GM23338 (cell line): ENCODE results near the gene RNF175. TPM values are rescaled to one million over a fixed set of nuclear protein-coding genes. Genes with fewer than 3 reads are reported as not detected.

ENCODE experiments used
- ATAC-seq: fragments of 200-7000 bp; cut with Tn5 transposase; 3 replicates; pipeline ENCODE4 v1.9.1; 2020
- DNase-seq: peaks from one replicate; pipeline ENCODE4 v3.0.0-alpha.2; 2015; ENCODE audit warnings: low spot score
- H2AFZ ChIP-seq: fragments of 200-600 bp; sonication (generic); 2 replicates; pipeline ENCODE4 v1.8.0; 2016; ENCODE audit warnings: antibody characterized with exemption, mild to moderate bottlenecking, moderate library complexity
- H3F3A ChIP-seq: fragments of 200-600 bp; sonication (generic); replicated peaks from 2 replicates; pipeline ENCODE4 v1.8.0; 2017; ENCODE audit warnings: antibody characterized with exemption, mixed run types, low read depth
- H3K27ac ChIP-seq: fragments of 200-600 bp; sonication (generic); 2 replicates; pipeline ENCODE4 v1.6.1; 2016; ENCODE audit warnings: low read depth
- H3K27me3 ChIP-seq: fragments of 200-600 bp; sonication (generic); 2 replicates; pipeline ENCODE4 v1.8.0; 2016; ENCODE audit warnings: mild to moderate bottlenecking, mixed run types, moderate library complexity; ENCODE audit not compliant: insufficient read depth
- H3K36me3 ChIP-seq: fragments of 200-600 bp; sonication (generic); 2 replicates; pipeline ENCODE4 v1.8.0; 2016; ENCODE audit warnings: mild to moderate bottlenecking; ENCODE audit not compliant: insufficient read depth
- H3K4me1 ChIP-seq: fragments of 200-600 bp; sonication (generic); 2 replicates; pipeline ENCODE4 v1.8.0; 2016; ENCODE audit warnings: mild to moderate bottlenecking, moderate library complexity; ENCODE audit not compliant: insufficient read depth
- H3K4me2 ChIP-seq: fragments of 200-600 bp; sonication (generic); 2 replicates; pipeline ENCODE4 v1.7.1; 2017; ENCODE audit warnings: mixed run types
- H3K4me3 ChIP-seq: fragments of 200-600 bp; sonication (generic); 2 replicates; pipeline ENCODE4 v1.6.1; 2016; ENCODE audit warnings: mixed run types
- H3K79me2 ChIP-seq: fragments of 200-600 bp; sonication (generic); replicated peaks from 2 replicates; pipeline ENCODE4 v1.8.0; 2017; ENCODE audit warnings: mild to moderate bottlenecking; ENCODE audit not compliant: insufficient read depth
- H3K9me2 ChIP-seq: fragments of 200-600 bp; sonication (generic); 2 replicates; pipeline ENCODE4 v1.8.0; 2017; ENCODE audit not compliant: insufficient read depth
- H4K20me1 ChIP-seq: fragments of 200-600 bp; sonication (generic); replicated peaks from 2 replicates; pipeline ENCODE4 v1.8.0; 2017; ENCODE audit warnings: mild to moderate bottlenecking; ENCODE audit not compliant: insufficient read depth
- H3K27ac Mint-ChIP-seq: 2 replicates; pipeline ENCODE4 v1.8.0; 2020; ENCODE audit warnings: inconsistent platforms, mild to moderate bottlenecking, moderate library complexity, mixed read lengths
- H3K27me3 Mint-ChIP-seq: 3 replicates; pipeline ENCODE4 v1.8.0; 2022; ENCODE audit warnings: low read depth, mild to moderate bottlenecking, moderate library complexity, mixed read lengths, inconsistent platforms; ENCODE audit not compliant: insufficient read depth, poor library complexity
- H3K36me3 Mint-ChIP-seq: 3 replicates; pipeline ENCODE4 v1.8.0; 2021; ENCODE audit warnings: low read depth, mild to moderate bottlenecking, inconsistent platforms, moderate library complexity, mixed read lengths
- H3K4me1 Mint-ChIP-seq: 3 replicates; pipeline ENCODE4 v1.8.0; 2020; ENCODE audit warnings: mild to moderate bottlenecking, inconsistent platforms, mixed read lengths
- H3K4me3 Mint-ChIP-seq: 3 replicates; pipeline ENCODE4 v1.8.0; 2021; ENCODE audit warnings: moderate library complexity, mild to moderate bottlenecking, inconsistent platforms, mixed read lengths
- H3K9me3 Mint-ChIP-seq: 3 replicates; pipeline ENCODE4 v1.8.0; 2020; ENCODE audit warnings: moderate library complexity, mild to moderate bottlenecking, inconsistent platforms, mixed read lengths
- EZH2 ChIP-seq: fragments of 200-600 bp; sonication (generic); IDR thresholded peaks from one replicate; pipeline ENCODE4 v1.8.0; 2017; ENCODE audit warnings: antibody characterized with exemption, mild to moderate bottlenecking, low read depth; ENCODE audit not compliant: unreplicated experiment
- EZH2phosphoT487 ChIP-seq: fragments of 200-600 bp; sonication (generic); IDR thresholded peaks from one replicate; pipeline ENCODE4 v1.8.1; 2018; ENCODE audit warnings: antibody characterized with exemption; ENCODE audit not compliant: unreplicated experiment
- NANOG ChIP-seq: IDR thresholded peaks from 2 replicates; pipeline ENCODE4 v1.6.1; 2016; ENCODE audit warnings: antibody characterized with exemption, borderline replicate concordance
- POLR2AphosphoS5 ChIP-seq: IDR thresholded peaks from 2 replicates; pipeline ENCODE4 v1.6.1; 2016; ENCODE audit warnings: antibody characterized with exemption, low read depth
- STAT1 ChIP-seq: IDR thresholded peaks from one replicate; pipeline ENCODE4 v1.6.1; 2016; ENCODE audit warnings: antibody characterized with exemption; ENCODE audit not compliant: unreplicated experiment
- ZNF114 ChIP-seq: fragments of 250-450 bp; sonication (Bioruptor Pico); IDR thresholded peaks from 2 replicates; pipeline ENCODE4 v1.5.0; 2020; ENCODE audit warnings: mild to moderate bottlenecking, moderate library complexity
- polyA plus RNA-seq: library from polyadenylated mRNA; unstranded; fragments of >200 nt; fragmentation: Nextera tagmentation; extraction: Ambion mirVana; gene quantifications from 2 replicates; pipeline ENCODE4 v1.2.1, GENCODE V29; 2016
- total RNA-seq: library from RNA; depleted of rRNA; stranded (reverse); fragments of >200 nt; shearing (Covaris generic); gene quantifications from 2 replicates; pipeline ENCODE4 v1.2.3, GENCODE V29; 2014
- TF ChIP-seq, protein P1 (sequence below): fragments of 250-450 bp; sonication (Bioruptor Pico); IDR thresholded peaks from 2 replicates; pipeline ENCODE4 v1.5.0; 2020; ENCODE audit warnings: mild to moderate bottlenecking, moderate library complexity
- TF ChIP-seq, protein P2 (sequence below): IDR thresholded peaks from 2 replicates; pipeline ENCODE4 v1.6.1; 2016; ENCODE audit warnings: antibody characterized with exemption
- TF ChIP-seq, protein P3 (sequence below): IDR thresholded peaks from one replicate; pipeline ENCODE4 v1.6.1; 2018; ENCODE audit warnings: antibody characterized with exemption; ENCODE audit not compliant: unreplicated experiment

Gene RNF175
- total and polyA plus RNA-seq, 2 experiments from 2014 or later: 4.7 to 4.8 TPM

DNA sequence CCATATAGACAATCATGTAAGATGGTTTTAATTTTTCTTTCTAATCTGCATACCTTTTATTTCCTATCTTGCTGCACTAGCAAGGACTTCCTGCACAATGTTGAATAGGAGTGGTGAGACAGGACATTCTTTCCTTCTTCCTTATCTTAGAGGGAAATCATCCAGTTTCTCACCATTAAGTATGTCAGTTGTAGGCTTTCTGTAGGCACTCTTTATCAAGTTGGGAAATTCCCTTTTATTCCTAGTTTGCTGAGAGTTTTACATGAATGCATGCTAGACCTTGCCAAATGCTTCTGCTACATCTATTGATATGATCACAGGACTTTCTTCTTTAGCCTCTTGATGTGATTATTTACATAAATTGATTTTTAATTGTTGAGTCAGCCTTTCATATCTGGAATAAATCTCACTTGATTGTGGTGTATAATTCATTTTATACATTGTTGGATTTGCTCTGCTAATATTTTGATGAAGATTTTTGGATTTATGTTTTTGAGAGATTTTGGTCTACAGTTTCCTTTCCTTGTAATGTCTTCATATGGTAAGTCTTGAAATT, 23.8 kb downstream of the RNF175 start:
- H3K4me1 Mint-ChIP-seq: peaks cover 6% of the 10 kb centered on the region; the same call in 2 of the 3 replicates
- no peak overlapping the region for H3K27ac ChIP-seq
- peaks cover 10% of the 10 kb centered on the region; the same call in 1 of the 2 replicates for H3K4me1 ChIP-seq
- no peaks in the 10 kb centered on the region for H3K27me3 ChIP-seq
- H3K79me2 ChIP-seq: no peaks in the 10 kb centered on the region
- H3K4me2 ChIP-seq: no peak overlapping the region
- H3K36me3 ChIP-seq: no peaks in the 10 kb centered on the region; the same call in 1 of the 2 replicates
- no peaks in the 10 kb centered on the region for H3F3A ChIP-seq
- peaks cover 4% of the 10 kb centered on the region; the same call in 1 of the 3 replicates for H3K9me3 Mint-ChIP-seq
- peaks cover 4% of the 10 kb centered on the region for H3K27me3 Mint-ChIP-seq
- ATAC-seq: no peak
- no peak overlapping the region for H3K27ac Mint-ChIP-seq
- H3K4me3 Mint-ChIP-seq: no peak overlapping the region
- H3K9me2 ChIP-seq: no peaks in the 10 kb centered on the region
- H2AFZ ChIP-seq: no peak overlapping the region
- no peak overlapping the region for H3K4me3 ChIP-seq
- no peak for DNase-seq
- no peak for TF ChIP-seq NANOG
- no peak for TF ChIP-seq ZNF114 (CRISPR knock-in tag)
- TF ChIP-seq, protein P1, sequence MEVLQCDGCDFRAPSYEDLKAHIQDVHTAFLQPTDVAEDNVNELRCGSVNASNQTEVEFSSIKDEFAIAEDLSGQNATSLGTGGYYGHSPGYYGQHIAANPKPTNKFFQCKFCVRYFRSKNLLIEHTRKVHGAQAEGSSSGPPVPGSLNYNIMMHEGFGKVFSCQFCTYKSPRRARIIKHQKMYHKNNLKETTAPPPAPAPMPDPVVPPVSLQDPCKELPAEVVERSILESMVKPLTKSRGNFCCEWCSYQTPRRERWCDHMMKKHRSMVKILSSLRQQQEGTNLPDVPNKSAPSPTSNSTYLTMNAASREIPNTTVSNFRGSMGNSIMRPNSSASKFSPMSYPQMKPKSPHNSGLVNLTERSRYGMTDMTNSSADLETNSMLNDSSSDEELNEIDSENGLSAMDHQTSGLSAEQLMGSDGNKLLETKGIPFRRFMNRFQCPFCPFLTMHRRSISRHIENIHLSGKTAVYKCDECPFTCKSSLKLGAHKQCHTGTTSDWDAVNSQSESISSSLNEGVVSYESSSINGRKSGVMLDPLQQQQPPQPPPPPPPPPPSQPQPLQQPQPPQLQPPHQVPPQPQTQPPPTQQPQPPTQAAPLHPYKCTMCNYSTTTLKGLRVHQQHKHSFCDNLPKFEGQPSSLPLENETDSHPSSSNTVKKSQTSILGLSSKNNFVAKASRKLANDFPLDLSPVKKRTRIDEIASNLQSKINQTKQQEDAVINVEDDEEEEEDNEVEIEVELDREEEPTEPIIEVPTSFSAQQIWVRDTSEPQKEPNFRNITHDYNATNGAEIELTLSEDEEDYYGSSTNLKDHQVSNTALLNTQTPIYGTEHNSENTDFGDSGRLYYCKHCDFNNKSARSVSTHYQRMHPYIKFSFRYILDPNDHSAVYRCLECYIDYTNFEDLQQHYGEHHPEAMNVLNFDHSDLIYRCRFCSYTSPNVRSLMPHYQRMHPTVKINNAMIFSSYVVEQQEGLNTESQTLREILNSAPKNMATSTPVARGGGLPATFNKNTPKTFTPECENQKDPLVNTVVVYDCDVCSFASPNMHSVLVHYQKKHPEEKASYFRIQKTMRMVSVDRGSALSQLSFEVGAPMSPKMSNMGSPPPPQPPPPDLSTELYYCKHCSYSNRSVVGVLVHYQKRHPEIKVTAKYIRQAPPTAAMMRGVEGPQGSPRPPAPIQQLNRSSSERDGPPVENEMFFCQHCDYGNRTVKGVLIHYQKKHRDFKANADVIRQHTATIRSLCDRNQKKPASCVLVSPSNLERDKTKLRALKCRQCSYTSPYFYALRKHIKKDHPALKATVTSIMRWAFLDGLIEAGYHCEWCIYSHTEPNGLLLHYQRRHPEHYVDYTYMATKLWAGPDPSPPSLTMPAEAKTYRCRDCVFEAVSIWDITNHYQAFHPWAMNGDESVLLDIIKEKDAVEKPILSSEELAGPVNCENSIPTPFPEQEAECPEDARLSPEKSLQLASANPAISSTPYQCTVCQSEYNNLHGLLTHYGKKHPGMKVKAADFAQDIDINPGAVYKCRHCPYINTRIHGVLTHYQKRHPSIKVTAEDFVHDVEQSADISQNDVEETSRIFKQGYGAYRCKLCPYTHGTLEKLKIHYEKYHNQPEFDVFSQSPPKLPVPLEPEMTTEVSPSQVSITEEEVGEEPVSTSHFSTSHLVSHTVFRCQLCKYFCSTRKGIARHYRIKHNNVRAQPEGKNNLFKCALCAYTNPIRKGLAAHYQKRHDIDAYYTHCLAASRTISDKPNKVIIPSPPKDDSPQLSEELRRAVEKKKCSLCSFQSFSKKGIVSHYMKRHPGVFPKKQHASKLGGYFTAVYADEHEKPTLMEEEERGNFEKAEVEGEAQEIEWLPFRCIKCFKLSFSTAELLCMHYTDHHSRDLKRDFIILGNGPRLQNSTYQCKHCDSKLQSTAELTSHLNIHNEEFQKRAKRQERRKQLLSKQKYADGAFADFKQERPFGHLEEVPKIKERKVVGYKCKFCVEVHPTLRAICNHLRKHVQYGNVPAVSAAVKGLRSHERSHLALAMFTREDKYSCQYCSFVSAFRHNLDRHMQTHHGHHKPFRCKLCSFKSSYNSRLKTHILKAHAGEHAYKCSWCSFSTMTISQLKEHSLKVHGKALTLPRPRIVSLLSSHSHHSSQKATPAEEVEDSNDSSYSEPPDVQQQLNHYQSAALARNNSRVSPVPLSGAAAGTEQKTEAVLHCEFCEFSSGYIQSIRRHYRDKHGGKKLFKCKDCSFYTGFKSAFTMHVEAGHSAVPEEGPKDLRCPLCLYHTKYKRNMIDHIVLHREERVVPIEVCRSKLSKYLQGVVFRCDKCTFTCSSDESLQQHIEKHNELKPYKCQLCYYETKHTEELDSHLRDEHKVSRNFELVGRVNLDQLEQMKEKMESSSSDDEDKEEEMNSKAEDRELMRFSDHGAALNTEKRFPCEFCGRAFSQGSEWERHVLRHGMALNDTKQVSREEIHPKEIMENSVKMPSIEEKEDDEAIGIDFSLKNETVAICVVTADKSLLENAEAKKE (CRISPR knock-in tag): no peak
- no peak for TF ChIP-seq EZH2
- TF ChIP-seq STAT1: no peak
- TF ChIP-seq, protein P2, sequence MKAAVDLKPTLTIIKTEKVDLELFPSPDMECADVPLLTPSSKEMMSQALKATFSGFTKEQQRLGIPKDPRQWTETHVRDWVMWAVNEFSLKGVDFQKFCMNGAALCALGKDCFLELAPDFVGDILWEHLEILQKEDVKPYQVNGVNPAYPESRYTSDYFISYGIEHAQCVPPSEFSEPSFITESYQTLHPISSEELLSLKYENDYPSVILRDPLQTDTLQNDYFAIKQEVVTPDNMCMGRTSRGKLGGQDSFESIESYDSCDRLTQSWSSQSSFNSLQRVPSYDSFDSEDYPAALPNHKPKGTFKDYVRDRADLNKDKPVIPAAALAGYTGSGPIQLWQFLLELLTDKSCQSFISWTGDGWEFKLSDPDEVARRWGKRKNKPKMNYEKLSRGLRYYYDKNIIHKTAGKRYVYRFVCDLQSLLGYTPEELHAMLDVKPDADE: no peak
- TF ChIP-seq, protein P3, sequence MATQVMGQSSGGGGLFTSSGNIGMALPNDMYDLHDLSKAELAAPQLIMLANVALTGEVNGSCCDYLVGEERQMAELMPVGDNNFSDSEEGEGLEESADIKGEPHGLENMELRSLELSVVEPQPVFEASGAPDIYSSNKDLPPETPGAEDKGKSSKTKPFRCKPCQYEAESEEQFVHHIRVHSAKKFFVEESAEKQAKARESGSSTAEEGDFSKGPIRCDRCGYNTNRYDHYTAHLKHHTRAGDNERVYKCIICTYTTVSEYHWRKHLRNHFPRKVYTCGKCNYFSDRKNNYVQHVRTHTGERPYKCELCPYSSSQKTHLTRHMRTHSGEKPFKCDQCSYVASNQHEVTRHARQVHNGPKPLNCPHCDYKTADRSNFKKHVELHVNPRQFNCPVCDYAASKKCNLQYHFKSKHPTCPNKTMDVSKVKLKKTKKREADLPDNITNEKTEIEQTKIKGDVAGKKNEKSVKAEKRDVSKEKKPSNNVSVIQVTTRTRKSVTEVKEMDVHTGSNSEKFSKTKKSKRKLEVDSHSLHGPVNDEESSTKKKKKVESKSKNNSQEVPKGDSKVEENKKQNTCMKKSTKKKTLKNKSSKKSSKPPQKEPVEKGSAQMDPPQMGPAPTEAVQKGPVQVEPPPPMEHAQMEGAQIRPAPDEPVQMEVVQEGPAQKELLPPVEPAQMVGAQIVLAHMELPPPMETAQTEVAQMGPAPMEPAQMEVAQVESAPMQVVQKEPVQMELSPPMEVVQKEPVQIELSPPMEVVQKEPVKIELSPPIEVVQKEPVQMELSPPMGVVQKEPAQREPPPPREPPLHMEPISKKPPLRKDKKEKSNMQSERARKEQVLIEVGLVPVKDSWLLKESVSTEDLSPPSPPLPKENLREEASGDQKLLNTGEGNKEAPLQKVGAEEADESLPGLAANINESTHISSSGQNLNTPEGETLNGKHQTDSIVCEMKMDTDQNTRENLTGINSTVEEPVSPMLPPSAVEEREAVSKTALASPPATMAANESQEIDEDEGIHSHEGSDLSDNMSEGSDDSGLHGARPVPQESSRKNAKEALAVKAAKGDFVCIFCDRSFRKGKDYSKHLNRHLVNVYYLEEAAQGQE: no peak
- TF ChIP-seq POLR2AphosphoS5: no peak
- TF ChIP-seq EZH2phosphoT487: no peak
- peaks cover 2% of the 10 kb centered on the region; the same call in 1 of the 2 replicates for H4K20me1 ChIP-seq
- peaks cover 6% of the 10 kb centered on the region for H3K36me3 Mint-ChIP-seq
